Measurements from ENCODE around the gene GNLY.

- TF ChIP-seq, protein P1, sequence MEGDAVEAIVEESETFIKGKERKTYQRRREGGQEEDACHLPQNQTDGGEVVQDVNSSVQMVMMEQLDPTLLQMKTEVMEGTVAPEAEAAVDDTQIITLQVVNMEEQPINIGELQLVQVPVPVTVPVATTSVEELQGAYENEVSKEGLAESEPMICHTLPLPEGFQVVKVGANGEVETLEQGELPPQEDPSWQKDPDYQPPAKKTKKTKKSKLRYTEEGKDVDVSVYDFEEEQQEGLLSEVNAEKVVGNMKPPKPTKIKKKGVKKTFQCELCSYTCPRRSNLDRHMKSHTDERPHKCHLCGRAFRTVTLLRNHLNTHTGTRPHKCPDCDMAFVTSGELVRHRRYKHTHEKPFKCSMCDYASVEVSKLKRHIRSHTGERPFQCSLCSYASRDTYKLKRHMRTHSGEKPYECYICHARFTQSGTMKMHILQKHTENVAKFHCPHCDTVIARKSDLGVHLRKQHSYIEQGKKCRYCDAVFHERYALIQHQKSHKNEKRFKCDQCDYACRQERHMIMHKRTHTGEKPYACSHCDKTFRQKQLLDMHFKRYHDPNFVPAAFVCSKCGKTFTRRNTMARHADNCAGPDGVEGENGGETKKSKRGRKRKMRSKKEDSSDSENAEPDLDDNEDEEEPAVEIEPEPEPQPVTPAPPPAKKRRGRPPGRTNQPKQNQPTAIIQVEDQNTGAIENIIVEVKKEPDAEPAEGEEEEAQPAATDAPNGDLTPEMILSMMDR (IDR thresholded peaks at IDR 0.05) = no peak
- TF ChIP-seq EZH2 (IDR thresholded peaks at IDR 0.05) = no peak
Observed at GRCh38 chr2:85699325-85699724, 5.2 kb downstream of the GNLY start.
